Aorta (tissue), 5 donors: ENCODE measurements around the gene METAP2. TPM values are rescaled to one million over a fixed set of nuclear protein-coding genes. Genes with fewer than 3 reads are reported as not detected.

Experiments
- ATAC-seq: fragments of 200-7000 bp; cut with Tn5 transposase; one replicate; pipeline ENCODE4 v1.9.1; 2022; ENCODE audit warnings: moderate library complexity; ENCODE audit not compliant: low FRiP score
- DNase-seq, 2 donors: peaks; one replicate each; pipeline ENCODE4 v3.0.0-alpha.2; 2020
- H3K27ac ChIP-seq, 2 donors: one replicate each; pipeline ENCODE4 v1.5.1; 2013; ENCODE audit warnings: low read length in 2 of 2, mild to moderate bottlenecking in 2 of 2, moderate library complexity in 2 of 2, control low read depth in 1 of 2, inconsistent platforms in 1 of 2, low read depth in 1 of 2
- H3K27me3 ChIP-seq, 2 donors: one replicate each; pipeline ENCODE4 v1.6.1; 2013; ENCODE audit warnings: control low read depth in 1 of 2, low read length in 1 of 2, mild to moderate bottlenecking in 1 of 2, moderate library complexity in 1 of 2; ENCODE audit not compliant: insufficient read depth in 2 of 2, control insufficient read depth in 1 of 2
- H3K36me3 ChIP-seq, 2 donors: one replicate each; pipeline ENCODE4 v1.6.1; 2013; ENCODE audit warnings: control low read depth in 1 of 2, low read length in 1 of 2, mild to moderate bottlenecking in 1 of 2; ENCODE audit not compliant: insufficient read depth in 2 of 2, control insufficient read depth in 1 of 2
- H3K4me1 ChIP-seq, 2 donors: one replicate each; pipeline ENCODE4 v1.6.1; 2013; ENCODE audit warnings: low read length in 2 of 2, control low read depth in 1 of 2, mild to moderate bottlenecking in 1 of 2, moderate library complexity in 1 of 2; ENCODE audit not compliant: insufficient read depth in 2 of 2, control insufficient read depth in 1 of 2
- H3K4me3 ChIP-seq, 2 donors: one replicate each; pipeline ENCODE4 v1.5.1; 2013; ENCODE audit warnings: low read length in 2 of 2, control low read depth in 1 of 2, mild to moderate bottlenecking in 1 of 2
- H3K9me3 ChIP-seq: one replicate; pipeline ENCODE4 v1.6.1; 2013; ENCODE audit warnings: mild to moderate bottlenecking, low read length; ENCODE audit not compliant: control insufficient read depth
- WGBS, 2 donors: extraction: QIAGEN DNeasy Blood & Tissue Kit; methylation state at CpG; one replicate each; pipeline ENCODE4 v1.1.7; 2013; 5-methylcytosine and 5-hydroxymethylcytosine counted together
- intact Hi-C, 2 donors: fragments of 100-400 bp; cut with DNase I; formaldehyde crosslinking; loops; one replicate each; pipeline versions ENCODE4 v1.14.2 to v1.15.0; 2022
- polyA plus RNA-seq, 2 donors: library from polyadenylated mRNA; stranded (reverse); fragments of 200-250 nt; gene quantifications; one replicate each; pipeline ENCODE4 v1.2.3, GENCODE V29; 2013
- total RNA-seq, 2 donors: library from RNA; stranded (reverse); fragmentation: NEBNext Ultra II Directional; extraction: Animal tissue kit (Norgen Biotek cat#: 25700); gene quantifications; one replicate each; pipeline ENCODE4 v1.2.1, GENCODE V29; 2021
- donor health status: healthy with polysubstance abuse.
- donor health status: Bipolar disorder and iron deficiency.
- donor health status: DM: no; HTN: no; CAD: no.
- donor health status: DM: no; HTN: no; CAD: no.
- donor health status: DM: yes; HTN: yes; CAD: no.

METAP2 gene
- total and polyA plus RNA-seq, 4 donors, result 55.7 to 106 (median 70.6) TPM

DNA sequence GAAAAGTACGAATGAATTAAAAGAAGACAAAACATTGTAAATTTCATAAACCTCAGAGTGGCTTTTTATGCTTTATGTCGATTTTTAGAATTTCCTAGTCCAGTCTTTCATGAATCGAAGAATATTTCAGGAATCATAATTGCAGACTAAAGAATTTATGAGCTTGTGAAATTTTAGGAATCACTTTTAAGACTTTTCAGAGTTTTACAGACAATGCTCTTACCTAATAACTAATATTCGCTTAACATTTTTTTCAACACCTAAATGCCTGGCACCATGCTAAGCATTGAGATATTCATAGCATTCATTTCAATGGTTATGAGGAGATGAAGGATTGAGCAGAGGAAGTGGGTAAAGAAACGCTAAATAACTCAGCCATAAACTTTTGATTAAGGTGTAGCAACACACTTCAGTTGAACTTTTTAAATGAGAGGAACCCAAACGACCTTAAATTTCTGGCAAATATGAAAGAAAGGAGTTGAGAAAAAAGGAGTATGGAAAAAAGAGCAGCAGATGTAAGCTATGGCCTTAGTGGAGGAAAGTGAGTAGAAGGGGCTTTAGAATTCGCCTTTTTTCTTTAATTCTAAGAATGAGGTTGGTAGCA, 78.1 kb downstream of the METAP2 start:
- Histone ChIP-seq H3K27ac (no peak overlapping the region), H3K4me3 (no peak overlapping the region), H3K36me3 (no peaks in the 10 kb centered on the region), H3K9me3 (no peaks in the 10 kb centered on the region), H3K27me3 (no peaks in the 10 kb centered on the region), H3K4me1 (no peaks in the 10 kb centered on the region)
- no peak for DNase-seq
- ATAC-seq, result no peak
- WGBS, 2 donors, result 69 to 80% methylated on average over 7 of the region's 7 CpGs
- intact Hi-C loops, result no loop called here

DNA sequence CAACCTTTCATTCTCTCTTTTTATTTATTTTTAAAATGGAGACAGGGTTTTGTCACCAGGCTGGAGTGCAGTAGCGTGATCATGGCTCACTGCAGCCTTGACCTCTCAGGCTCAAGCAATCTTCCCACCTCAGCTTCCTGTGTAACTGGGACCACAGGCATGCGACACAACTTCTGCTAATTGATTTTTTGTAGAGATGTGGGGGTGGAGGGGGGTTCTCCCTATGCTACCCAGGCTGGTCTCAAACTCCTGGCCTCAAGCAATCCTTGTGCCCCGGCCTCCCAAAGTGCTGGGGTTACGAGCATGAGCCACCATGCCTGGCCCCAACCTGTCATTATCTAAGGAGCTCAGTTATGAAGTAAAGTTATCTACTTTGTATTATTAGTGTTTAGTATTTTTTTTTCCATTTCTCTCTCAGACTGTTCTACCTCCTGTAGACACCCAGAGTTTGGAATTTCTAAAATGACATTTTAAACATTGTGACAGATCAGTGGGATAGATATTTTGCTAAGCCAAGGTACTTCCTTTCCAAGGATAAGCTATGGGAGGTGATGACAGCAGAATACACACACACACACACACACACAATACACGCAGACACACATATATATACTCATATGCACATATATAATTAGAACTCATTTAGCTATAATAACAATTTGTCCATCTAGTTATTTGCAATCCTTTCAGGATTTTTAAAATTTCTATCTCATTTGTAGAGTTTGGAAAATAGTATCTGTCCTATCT, 79.4 kb downstream of the METAP2 start:
- no peak for ATAC-seq
- no peaks in the 10 kb centered on the region for H3K9me3 ChIP-seq
- no peak for DNase-seq
- no peaks in the 10 kb centered on the region for H3K27me3 ChIP-seq
- H3K27ac ChIP-seq, result no peak overlapping the region
- H3K4me1 ChIP-seq, result no peaks in the 10 kb centered on the region
- H3K4me3 ChIP-seq, result no peak overlapping the region
- intact Hi-C loops, result no loop called here
- no peaks in the 10 kb centered on the region for H3K36me3 ChIP-seq
- WGBS, 2 donors, result 92 to 94% methylated on average over 5 of the region's 5 CpGs

DNA sequence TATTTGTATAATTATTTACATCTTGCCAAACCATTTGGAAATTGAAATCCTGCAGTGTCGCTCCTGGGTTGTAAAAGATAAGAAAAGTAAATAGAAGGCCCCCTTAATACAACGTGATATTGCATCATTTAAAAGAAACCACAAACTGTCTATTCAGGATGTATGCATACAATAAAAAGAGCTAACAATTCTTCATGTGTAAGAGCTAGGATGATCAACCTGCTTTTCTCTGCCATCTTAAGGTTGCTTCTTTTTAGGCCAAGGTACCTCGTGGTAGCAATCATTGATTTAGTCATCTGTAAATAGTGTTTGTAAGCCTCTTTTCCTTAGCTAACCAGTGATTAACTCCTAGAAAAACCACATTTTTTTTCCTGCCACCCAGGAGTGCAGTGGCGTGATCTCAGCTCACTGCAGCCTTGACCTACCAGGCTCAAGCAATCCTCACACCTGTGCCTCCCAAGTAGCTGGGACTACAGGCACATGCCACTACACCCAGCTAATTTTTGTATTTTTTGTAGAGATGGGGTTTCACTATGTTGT, 80.7 kb downstream of the METAP2 start:
- Histone ChIP-seq H3K9me3 (no peaks in the 10 kb centered on the region), H3K27ac (no peak overlapping the region), H3K4me3 (no peak overlapping the region), H3K27me3 (no peaks in the 10 kb centered on the region), H3K4me1 (no peaks in the 10 kb centered on the region), H3K36me3 (no peaks in the 10 kb centered on the region)
- ATAC-seq (no peak), DNase-seq (no peak)
- intact Hi-C loops, result no loop called here
- 44 to 58% methylated on average over 4 of the region's 4 CpGs for WGBS, 2 donors

DNA sequence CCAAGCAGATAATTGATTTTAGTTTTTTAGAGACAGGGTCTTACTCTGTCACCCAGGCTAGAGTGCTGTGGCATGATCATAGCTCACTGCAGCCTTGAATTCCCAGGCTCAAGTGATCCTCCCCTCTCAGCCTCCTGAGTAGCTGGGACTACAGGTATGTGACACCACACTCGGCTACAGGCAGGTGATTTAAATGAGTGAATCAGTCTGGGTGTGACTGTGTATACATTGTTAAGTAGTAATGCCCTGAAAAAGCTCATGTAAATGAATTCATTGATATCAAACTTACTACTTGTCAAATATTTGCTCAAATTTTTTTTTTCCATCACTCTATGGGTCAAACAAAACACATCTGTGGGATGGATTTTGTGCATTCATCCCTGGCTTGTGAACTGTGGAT, 83.7 kb downstream of the METAP2 start:
- H3K9me3 ChIP-seq, result no peaks in the 10 kb centered on the region
- no peak overlapping the region for H3K27ac ChIP-seq
- 80 to 88% methylated on average over 1 of the region's 1 CpG for WGBS, 2 donors
- no peaks in the 10 kb centered on the region for H3K36me3 ChIP-seq
- no peaks in the 10 kb centered on the region for H3K27me3 ChIP-seq
- intact Hi-C loops, result no loop called here
- DNase-seq, result no peak
- ATAC-seq, result no peak
- H3K4me1 ChIP-seq, result no peaks in the 10 kb centered on the region
- no peak overlapping the region for H3K4me3 ChIP-seq

Other genes with a start within 250 kb of the METAP2 start
- 1 to 10 TPM; 1.6 to 2.2 TPM for gene USP44, start 77.3 kb downstream of the METAP2 start, total RNA-seq
- 1 to 10 TPM; 1.7 to 4.4 TPM for gene USP44, start 77.3 kb downstream of the METAP2 start, polyA plus RNA-seq